CD4-positive, alpha-beta T cell treated with Interleukin-2 at 100 ng/mL for 4 hours (primary cell): Measurements from ENCODE around the gene LRCH1.

Source experiments
- DNase-seq: peaks from one replicate; pipeline ENCODE4 v3.0.0-alpha.2; 2020; ENCODE audit warnings: low spot score

Gene LRCH1

GRCh38 chr13:46562152-46562551, 9.2 kb downstream of the LRCH1 start:
- DNase-seq, result no peak

GRCh38 chr13:46562581-46562980, 9.6 kb downstream of the LRCH1 start:
- DNase-seq, result no peak

- DNase-seq, result no peak
Measured at GRCh38 chr13:46565808-46566750, 13.1 kb downstream of the LRCH1 start.

GRCh38 chr13:46567671-46568070, 14.7 kb downstream of the LRCH1 start:
- DNase-seq, result no peak

GRCh38 chr13:46569456-46569855, 16.5 kb downstream of the LRCH1 start:
- no peak for DNase-seq

GRCh38 chr13:46570273-46570672, 17.3 kb downstream of the LRCH1 start:
- no peak for DNase-seq

GRCh38 chr13:46571189-46571908, 18.4 kb downstream of the LRCH1 start:
- no peak for DNase-seq

GRCh38 chr13:46571909-46572595, 19.1 kb downstream of the LRCH1 start:
- no peak for DNase-seq

- DNase-seq, result no peak
Measured at GRCh38 chr13:46572752-46573431, 19.9 kb downstream of the LRCH1 start.

- no peak for DNase-seq
Measured at GRCh38 chr13:46575301-46575771, 22.4 kb downstream of the LRCH1 start.

- no peak for DNase-seq
Measured at GRCh38 chr13:46575818-46576221, 22.9 kb downstream of the LRCH1 start.

- no peak for DNase-seq
Measured at GRCh38 chr13:46576762-46577161, 23.8 kb downstream of the LRCH1 start.

- DNase-seq, result no peak
Measured at GRCh38 chr13:46577696-46578589, 25.0 kb downstream of the LRCH1 start.

- DNase-seq, result no peak
Measured at GRCh38 chr13:46578590-46578975, 25.6 kb downstream of the LRCH1 start.

GRCh38 chr13:46580362-46580839, 27.4 kb downstream of the LRCH1 start:
- no peak for DNase-seq

GRCh38 chr13:46582190-46582589, 29.2 kb downstream of the LRCH1 start:
- DNase-seq, result no peak

- no peak for DNase-seq
Measured at GRCh38 chr13:46586751-46587514, 34.0 kb downstream of the LRCH1 start.

- no peak for DNase-seq
Measured at GRCh38 chr13:46587807-46588418, 34.9 kb downstream of the LRCH1 start.

- no peak for DNase-seq
Measured at GRCh38 chr13:46592385-46592784, 39.4 kb downstream of the LRCH1 start.
